Astrocyte (in vitro differentiated cells and primary cell): ENCODE data around the gene FAM181B.

ENCODE experiments used
- EZH2 ChIP-seq: IDR thresholded peaks from 2 replicates; pipeline ENCODE4 v1.6.1; 2012; ENCODE audit warnings: mild to moderate bottlenecking, low read length, inconsistent platforms; ENCODE audit not compliant: insufficient read depth
- TF ChIP-seq, protein P1 (sequence below): IDR thresholded peaks from 2 replicates; pipeline ENCODE4 v1.5.1; 2011; ENCODE audit warnings: low read depth, mild to moderate bottlenecking, inconsistent platforms, low read length, moderate library complexity; ENCODE audit not compliant: insufficient read depth

DNA sequence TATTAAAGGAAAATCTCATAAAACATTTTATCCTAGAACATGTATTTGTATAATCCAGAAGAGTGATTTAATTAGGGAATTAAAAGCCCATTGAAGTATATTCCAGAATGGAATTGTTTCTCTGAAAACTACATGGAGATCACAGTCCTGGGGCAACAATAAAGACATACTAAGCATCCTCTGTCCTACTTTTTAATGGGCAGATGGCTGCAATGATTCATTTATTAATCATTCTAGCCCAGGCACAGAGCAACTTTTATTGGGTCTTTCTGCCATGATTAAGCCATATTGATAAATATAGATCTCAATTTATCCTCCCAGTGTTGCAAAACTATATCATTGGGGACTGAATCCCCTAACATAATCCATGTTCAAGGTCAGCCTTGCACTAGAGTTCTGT is 22.0 kb downstream of the FAM181B start:
- TF ChIP-seq, protein P1, sequence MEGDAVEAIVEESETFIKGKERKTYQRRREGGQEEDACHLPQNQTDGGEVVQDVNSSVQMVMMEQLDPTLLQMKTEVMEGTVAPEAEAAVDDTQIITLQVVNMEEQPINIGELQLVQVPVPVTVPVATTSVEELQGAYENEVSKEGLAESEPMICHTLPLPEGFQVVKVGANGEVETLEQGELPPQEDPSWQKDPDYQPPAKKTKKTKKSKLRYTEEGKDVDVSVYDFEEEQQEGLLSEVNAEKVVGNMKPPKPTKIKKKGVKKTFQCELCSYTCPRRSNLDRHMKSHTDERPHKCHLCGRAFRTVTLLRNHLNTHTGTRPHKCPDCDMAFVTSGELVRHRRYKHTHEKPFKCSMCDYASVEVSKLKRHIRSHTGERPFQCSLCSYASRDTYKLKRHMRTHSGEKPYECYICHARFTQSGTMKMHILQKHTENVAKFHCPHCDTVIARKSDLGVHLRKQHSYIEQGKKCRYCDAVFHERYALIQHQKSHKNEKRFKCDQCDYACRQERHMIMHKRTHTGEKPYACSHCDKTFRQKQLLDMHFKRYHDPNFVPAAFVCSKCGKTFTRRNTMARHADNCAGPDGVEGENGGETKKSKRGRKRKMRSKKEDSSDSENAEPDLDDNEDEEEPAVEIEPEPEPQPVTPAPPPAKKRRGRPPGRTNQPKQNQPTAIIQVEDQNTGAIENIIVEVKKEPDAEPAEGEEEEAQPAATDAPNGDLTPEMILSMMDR = no peak
- no peak for TF ChIP-seq EZH2
